A673 (cell line): ENCODE results near the gene RING1. TPM values are rescaled to one million over a fixed set of nuclear protein-coding genes. Genes with fewer than 3 reads are reported as not detected.

Experiments used
- BruUV-seq: library from RNA; stranded (reverse); fragments of 400-500 nt; replicated peaks from 2 replicates; lab custom pipeline; 2021; lab: Mats Ljungman, UMichigan
- CTCF ChIA-PET: fragments of 300-600 bp; sonication (Branson Sonifier 250); formaldehyde crosslinking; loops from one replicate; lab custom pipeline; 2022; ENCODE audit warnings: antibody characterized with exemption; lab: Charles Lee
- POLR2A ChIA-PET: fragments of 300-600 bp; sonication (Branson Sonifier 250); formaldehyde crosslinking; loops from one replicate; lab custom pipeline; 2022; ENCODE audit warnings: antibody characterized with exemption; ENCODE audit not compliant: low non-redundant PET; lab: Charles Lee
- DNase-seq: peaks from one replicate; pipeline ENCODE4 v3.0.0-alpha.2; 2015; ENCODE audit warnings: low spot score
- H3K27ac ChIP-seq: fragments of 200-600 bp; sonication (generic); 2 replicates; pipeline ENCODE4 v1.5.1; 2016; ENCODE audit warnings: mixed run types, low read depth, mild to moderate bottlenecking, mixed read lengths, antibody characterized with exemption, low read length; ENCODE audit not compliant: poor library complexity, severe bottlenecking
- H3K27me3 ChIP-seq: fragments of 200-600 bp; sonication (generic); replicated peaks from 2 replicates; pipeline ENCODE4 v1.6.1; 2017; ENCODE audit warnings: mixed run types, low read depth, mild to moderate bottlenecking, mixed read lengths, antibody characterized with exemption, low read length; ENCODE audit not compliant: insufficient read depth, poor library complexity
- H3K36me3 ChIP-seq: fragments of 200-600 bp; sonication (generic); 2 replicates; pipeline ENCODE4 v1.6.1; 2016; ENCODE audit warnings: mixed run types, mild to moderate bottlenecking, mixed read lengths, antibody characterized with exemption, low read length; ENCODE audit not compliant: insufficient read depth, poor library complexity, severe bottlenecking
- H3K4me1 ChIP-seq: fragments of 200-600 bp; sonication (generic); 2 replicates; pipeline ENCODE4 v1.6.1; 2017; ENCODE audit warnings: mixed run types, mild to moderate bottlenecking, mixed read lengths, antibody characterized with exemption, low read length; ENCODE audit not compliant: insufficient read depth, poor library complexity, severe bottlenecking
- H3K4me3 ChIP-seq: fragments of 200-600 bp; sonication (generic); 2 replicates; pipeline ENCODE4 v1.5.1; 2016; ENCODE audit warnings: low read depth, mixed run types, mild to moderate bottlenecking, mixed read lengths, low read length; ENCODE audit not compliant: poor library complexity, severe bottlenecking
- H3K9me3 ChIP-seq: fragments of 200-600 bp; sonication (generic); 2 replicates; pipeline ENCODE4 v1.6.1; 2016; ENCODE audit warnings: mixed run types, low read depth, mild to moderate bottlenecking, mixed read lengths, antibody characterized with exemption, low read length; ENCODE audit not compliant: poor library complexity, severe bottlenecking
- CTCF ChIP-seq: fragments of 300-800, 200-600 bp; sonication (generic); conservative IDR thresholded peaks from 2 replicates; pipeline ENCODE4 v1.5.1; 2017; ENCODE audit warnings: low read depth, mild to moderate bottlenecking, antibody characterized with exemption, low read length, moderate library complexity, mixed read lengths
- EZH2 ChIP-seq: fragments of 200-600 bp; sonication (generic); IDR thresholded peaks from 2 replicates; pipeline ENCODE4 v1.6.1; 2017; ENCODE audit warnings: borderline replicate concordance, low read depth, mild to moderate bottlenecking, mixed read lengths, antibody characterized with exemption, low read length; ENCODE audit not compliant: poor library complexity, severe bottlenecking
- intact Hi-C: fragments of 100-400 bp; cut with micrococcal nuclease; formaldehyde crosslinking; loops from one replicate; pipeline ENCODE4 v1.10.0; 2022; ENCODE audit not compliant: unreplicated experiment
- total RNA-seq: library from RNA; stranded (reverse); gene quantifications from 2 replicates; pipeline ENCODE4 v1.2.3, GENCODE V29; 2021

The RING1 gene
- total RNA-seq, 1 experiment from 2014 or later = 43.3 TPM

DNA sequence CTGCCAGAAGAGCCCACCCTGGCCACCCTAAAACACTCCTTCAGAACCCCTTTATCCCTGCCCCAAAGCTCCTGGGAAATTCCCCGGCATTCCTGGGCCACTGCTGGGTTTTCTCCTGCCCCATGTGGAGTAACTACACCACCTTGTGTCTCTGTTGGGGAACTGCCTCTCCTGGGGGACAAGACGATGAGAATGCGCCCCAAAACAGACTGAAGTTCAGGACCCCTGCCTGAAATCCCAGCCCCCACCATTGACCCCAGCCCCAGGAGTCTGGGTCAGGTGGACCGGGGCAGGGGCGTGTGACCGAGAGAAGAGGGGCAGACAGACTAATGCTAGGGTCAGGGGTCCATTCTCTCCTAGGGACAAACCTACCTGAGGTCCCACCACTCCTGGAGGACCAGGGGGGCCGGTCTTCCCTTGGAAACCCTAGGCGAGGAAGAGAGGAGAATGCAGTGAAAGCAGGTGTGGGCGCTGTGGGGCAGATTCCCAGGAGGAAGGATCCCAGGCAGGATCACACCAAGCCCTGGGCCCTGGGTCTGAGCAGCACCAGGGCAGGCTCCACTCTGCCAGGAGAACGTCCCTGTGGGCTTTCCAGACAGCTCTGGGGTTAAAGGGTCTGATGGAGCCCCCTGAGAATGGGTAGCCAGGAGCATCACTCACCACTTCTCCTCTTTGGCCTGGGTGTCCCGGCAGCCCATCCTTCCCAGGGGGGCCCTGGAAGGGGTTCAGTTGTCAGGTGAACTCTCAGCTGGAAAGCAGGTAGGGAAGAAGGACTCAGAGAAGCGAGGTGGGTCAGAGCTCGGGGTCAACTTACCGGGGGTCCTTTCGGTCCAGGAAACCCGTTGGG, 35.4 kb upstream of the RING1 start:
- Histone ChIP-seq H3K4me1 (no peaks in the 10 kb centered on the region), H3K27ac (no peak overlapping the region), H3K36me3 (no peaks in the 10 kb centered on the region), H3K4me3 (no peak overlapping the region), H3K27me3 (no peaks in the 10 kb centered on the region), H3K9me3 (no peaks in the 10 kb centered on the region)
- DNase-seq = peak; percentile 37
- intact Hi-C loops = no loop called here
- CTCF ChIA-PET = interaction anchor here (1.2 kb wide), 2 partner anchors 12 to 240 kb away, joined by 3 to 13 read pairs; no protein-coding TSS in a partner anchor
- no TSS peak for BruUV-seq
- POLR2A ChIA-PET = no interaction called here
- TF ChIP-seq EZH2 (no peak), CTCF (peak; percentile 59)

- no peak overlapping the region for H3K4me3 ChIP-seq
- no peaks in the 10 kb centered on the region for H3K36me3 ChIP-seq
- ChIA-PET POLR2A (no interaction called here), CTCF (interaction anchor here (1.2 kb wide), 1 partner anchor 241 kb away, joined by 3 read pairs; no protein-coding TSS in a partner anchor)
- no TSS peak for BruUV-seq
- intact Hi-C loops = no loop called here
- DNase-seq = no peak
- no peaks in the 10 kb centered on the region for H3K9me3 ChIP-seq
- no peak overlapping the region for H3K27ac ChIP-seq
- no peak for TF ChIP-seq EZH2
- TF ChIP-seq CTCF = no peak
- H3K4me1 ChIP-seq = no peaks in the 10 kb centered on the region
- H3K27me3 ChIP-seq = no peaks in the 10 kb centered on the region
Measured at GRCh38 chr6:33173535-33174180, 34.6 kb upstream of the RING1 start.

DNA sequence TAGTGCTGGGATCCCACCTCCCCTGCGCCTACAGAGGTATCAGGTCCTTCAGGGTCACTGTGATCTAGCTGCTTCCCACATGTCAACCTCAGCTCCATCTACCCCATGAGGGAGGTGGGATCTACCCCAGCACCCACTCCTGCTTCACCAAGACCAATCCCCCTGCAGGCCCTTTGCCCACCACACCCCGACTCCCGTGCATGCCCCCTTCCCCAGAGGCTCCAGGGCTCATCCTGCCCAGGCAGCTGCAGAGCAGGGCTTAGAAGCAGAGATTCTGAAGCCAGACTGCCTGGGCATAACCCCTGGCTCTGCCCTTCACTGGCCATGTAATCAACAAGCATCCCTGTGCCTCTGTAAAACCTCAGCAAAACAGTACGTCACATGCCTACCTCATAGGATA, 33.5 kb upstream of the RING1 start:
- ChIA-PET POLR2A (no interaction called here), CTCF (interaction anchor here (0.6 kb wide), 2 partner anchors 47 to 190 kb away, joined by 4 to 5 read pairs; no protein-coding TSS in a partner anchor)
- Histone ChIP-seq H3K4me3 (no peak overlapping the region), H3K36me3 (no peaks in the 10 kb centered on the region), H3K27me3 (no peaks in the 10 kb centered on the region), H3K4me1 (no peaks in the 10 kb centered on the region), H3K9me3 (no peaks in the 10 kb centered on the region), H3K27ac (no peak overlapping the region)
- no TSS peak for BruUV-seq
- TF ChIP-seq CTCF (no peak), EZH2 (no peak)
- no peak for DNase-seq
- intact Hi-C loops = no loop called here
